ENCODE data around the gene INHA. TPM values are rescaled to one million over a fixed set of nuclear protein-coding genes. Genes with fewer than 3 reads are reported as not detected.

INHA gene
- total RNA-seq, 1 donor from 2014 or later: not detected

GRCh38 chr2:219557791-219558785 lies 14.0 kb upstream of the INHA start:
- DNase-seq (ENCODE audit: low spot score): no peak

DNA sequence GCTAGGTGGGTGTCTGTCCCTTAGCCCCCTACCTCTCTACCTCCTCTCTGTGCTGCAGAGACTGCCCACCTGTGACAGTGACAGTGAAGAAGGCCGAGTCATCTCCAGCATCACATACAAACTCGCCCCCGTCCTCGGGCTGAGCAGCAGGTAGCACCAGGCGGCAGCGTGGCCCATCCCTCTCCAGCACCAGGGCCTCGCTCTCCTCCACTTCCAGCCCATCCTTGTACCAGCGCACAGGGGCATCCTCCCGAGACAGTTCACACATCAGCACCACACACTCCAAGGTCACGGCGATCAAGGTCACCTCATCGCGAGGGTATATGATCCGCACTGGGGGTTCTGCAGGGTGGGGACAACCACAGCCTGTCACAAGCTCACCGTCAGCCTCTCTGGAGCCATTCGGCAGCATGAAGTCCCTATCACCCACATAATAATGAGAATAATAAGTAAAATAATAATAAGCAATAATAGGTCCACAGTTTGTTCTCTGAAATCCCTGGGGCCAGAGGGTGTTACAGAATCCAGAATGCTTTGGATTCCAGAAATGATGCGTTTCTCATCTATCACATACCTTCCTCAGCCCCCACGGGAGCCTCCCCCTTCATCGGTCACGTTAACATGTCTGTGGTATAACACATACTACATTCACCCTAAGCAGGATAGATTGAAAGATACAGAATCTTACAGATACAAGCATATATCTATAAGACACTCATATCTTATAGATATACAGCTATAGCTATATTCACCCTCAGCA lies 12.8 kb upstream of the INHA start:
- DNase-seq (ENCODE audit: low spot score): no peak

DNA sequence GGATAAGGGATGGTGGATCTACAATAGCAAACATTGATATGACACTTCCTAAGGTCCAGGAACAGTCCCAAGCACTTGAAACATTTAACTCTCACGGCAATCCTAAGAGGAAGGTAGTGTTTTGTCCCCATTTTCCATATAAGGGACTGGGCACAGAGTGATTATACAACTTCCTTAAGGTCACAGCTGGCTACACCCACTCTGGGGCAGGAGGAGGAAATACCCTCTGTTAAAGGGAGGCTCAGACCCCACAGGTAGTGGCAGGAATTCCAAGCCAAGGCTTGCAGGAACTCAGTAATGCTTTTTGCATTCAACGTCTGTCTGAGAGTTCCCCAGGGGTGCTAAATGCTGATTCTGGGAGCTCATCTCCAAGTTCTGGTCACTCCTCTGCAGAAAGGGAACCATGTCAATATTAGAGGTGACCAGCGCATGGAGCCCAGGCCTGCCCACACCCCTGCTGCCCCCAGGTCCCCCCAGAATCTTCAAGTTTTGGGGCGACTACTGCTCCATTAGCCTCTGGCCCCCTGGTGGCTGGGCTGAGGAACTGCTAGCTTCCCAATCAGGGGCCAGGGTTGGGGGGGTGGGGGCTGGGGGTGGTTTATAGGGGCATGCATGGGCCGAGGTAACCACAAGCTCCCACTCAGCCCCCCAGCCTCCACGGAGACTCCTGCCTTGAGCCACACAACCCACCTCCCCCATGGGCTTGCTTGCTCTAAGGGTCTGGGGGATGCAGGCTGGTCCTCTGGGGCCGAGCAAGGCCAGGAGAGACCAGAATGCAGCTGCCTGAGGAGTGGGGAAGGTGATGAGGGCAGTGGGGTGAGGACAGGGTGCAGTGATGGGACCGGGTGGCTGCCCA lies 11.8 kb upstream of the INHA start:
- no peak for DNase-seq (ENCODE audit: low spot score)

DNA sequence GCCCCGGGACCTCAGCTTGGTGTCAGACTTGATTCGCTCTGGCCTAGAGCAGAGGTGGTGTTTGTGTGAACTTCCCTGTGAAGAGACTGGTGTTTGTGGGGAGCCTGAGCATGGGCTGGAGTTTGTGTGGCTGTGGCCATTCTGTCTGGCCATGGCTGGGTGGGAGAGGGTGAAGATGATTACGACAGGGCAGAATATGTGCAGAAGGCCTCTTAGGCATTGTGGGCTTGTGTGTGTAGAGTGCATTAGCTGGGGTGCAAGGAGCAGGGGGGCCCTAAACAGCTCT lies 11.3 kb upstream of the INHA start:
- DNase-seq (ENCODE audit: low spot score): no peak

GRCh38 chr2:219561179-219562048 lies 10.7 kb upstream of the INHA start:
- no peak for DNase-seq (ENCODE audit: low spot score)

DNA sequence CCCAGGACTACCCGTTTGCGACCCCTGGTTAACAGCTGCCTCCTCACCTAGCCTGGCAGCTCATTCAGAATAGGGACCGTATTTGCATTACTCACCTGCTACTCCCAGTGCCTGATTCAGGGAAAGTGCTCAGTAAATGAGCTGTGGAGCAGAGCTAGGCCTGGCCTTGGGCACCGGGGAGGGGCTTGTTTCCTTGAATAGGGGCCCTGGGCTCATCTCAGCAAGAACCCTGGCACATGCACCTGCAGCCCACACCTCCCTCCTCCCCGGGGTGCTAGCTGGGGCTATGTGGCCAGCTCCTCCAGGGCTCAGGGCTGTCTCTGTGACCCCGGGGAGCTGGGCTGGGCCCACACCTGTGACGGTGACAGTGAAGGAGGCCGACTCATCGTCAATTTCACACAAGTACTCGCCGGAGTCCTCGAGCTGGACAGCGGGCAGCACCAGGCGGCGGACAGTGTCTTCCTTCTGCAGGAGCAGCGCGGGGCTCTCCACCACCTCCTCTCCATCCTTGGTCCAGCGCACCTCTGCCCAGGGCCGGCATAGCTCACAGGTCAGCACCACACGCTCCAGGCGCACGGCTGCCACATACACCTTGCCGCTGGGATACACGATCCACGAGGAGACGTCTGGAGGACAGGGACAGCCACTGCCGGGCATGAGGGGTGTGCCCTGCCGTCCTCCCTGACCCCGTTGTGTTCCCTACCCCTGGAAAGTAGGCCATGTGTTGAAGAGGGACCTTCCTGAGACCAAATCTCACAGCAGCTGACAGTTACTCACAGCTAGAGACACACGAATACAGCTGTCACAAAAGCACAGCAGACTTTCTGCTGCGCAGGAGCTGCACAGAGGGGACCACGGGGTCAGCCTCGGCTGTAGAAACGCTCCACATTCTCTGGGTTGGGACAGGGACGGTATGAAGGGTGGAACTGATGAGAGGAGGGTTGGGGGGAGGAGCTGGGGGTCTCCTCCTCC lies 9.8 kb upstream of the INHA start:
- no peak for DNase-seq (ENCODE audit: low spot score)

- no peak for DNase-seq (ENCODE audit: low spot score)
Measured at GRCh38 chr2:219563271-219563928, 8.7 kb upstream of the INHA start.

DNA sequence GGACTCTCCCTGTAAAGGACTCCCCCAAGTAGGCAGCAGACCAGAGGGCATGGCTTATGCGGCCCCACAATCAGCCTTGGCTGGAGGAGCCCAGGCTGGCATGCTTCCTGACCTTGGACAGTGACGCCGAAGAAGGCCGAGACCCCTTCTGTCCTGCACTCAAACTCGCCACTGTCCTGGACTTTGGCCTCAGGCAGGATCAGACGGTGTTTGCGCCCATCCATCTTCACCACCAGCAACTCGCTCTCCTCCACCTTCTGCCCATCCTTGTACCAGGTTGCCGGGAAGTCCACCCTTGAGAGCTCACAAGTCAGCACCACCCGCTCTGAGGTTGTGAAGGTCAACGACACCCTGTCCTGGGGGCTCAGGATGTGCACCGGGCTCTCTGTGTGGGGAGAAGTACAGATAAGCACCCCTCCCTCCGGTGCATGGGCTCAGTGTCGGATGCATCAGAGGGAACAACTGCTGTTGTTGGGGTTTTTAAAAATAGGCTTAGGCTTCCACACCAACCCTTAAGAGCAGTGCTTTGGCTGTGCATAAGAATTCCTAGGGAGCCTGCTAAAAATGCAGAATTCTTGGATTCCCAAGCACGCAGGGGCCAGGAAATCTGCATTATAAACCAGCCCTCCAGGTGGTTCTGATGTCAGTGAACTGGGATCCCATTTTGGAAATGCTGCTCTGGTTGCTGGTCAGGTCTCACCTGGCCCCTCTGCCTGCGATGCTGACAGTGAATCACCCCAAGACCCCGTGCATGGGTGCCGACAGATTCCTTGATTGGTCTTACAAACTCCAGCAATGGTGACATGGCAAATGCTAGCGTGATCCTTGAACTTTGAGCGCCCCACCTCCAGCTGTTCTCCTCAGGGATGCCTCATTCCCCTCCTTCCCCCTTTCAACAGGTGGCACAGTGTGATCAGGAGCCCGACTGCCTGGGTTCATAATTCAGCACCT lies 6.7 kb upstream of the INHA start:
- DNase-seq (ENCODE audit: low spot score): no peak

GRCh38 chr2:219566640-219567039 lies 5.5 kb upstream of the INHA start:
- DNase-seq (ENCODE audit: low spot score): no peak

DNA sequence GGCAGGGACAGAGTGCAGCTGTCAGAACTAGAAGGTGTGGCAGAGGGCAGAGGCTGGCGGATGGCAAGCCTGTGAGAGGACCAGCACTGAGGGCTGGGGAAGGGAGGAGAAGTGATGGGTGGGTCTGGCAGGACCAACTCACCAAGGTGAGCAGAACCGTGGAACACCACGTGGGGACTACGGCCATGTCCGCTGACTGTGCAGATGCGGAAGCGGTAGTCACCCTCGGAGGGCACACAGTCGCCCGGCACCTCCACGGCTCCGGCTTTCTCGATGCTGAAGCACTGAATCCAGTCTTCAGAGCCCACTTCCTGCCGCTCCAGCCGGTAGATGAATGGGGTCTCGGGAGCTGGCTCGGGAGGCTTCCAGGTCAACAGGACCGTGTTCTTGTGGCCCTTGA lies 5.0 kb upstream of the INHA start:
- DNase-seq (ENCODE audit: low spot score): no peak

- no peak for DNase-seq (ENCODE audit: low spot score)
Measured at GRCh38 chr2:219567791-219568361, 4.2 kb upstream of the INHA start.

DNA sequence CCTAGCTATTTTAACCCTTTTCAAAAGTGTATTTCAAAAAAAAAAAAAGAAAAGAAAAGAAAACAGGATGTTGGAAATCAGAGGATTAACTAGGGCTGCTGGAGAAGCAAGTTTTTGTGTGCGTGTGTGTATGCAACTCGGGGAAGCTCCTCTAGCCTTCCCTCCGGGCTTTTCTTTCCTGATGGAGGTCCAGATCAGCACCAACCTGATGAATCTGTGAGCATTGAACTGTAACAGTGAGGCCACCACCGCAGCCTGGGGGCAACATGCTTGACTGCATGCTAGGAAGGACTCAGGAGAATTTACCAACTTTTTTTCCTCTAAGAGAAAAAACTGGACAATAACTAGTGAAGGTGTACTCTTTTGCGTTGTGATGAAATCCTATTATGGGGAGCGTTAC lies 3.1 kb upstream of the INHA start:
- DNase-seq (ENCODE audit: low spot score): no peak

DNA sequence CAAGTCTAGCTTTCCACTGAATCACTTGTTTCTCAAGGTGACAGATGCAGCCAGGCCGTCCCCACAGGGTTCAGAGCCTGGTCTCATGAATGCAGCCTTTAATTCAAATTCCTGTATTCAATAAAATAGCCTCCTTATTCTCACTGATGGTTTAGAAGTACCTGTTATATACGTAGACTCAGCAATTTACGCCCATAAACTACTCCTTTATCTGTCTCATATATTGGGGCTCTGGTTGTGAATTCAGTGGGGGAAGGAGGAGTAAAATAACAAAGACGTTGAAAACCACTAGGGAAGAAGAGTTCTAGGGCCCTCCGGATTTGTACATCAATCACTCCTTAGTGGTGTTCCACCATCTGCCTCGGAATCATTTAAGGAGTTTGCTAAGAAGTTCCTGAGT lies 2.5 kb upstream of the INHA start:
- DNase-seq (ENCODE audit: low spot score): no peak

DNA sequence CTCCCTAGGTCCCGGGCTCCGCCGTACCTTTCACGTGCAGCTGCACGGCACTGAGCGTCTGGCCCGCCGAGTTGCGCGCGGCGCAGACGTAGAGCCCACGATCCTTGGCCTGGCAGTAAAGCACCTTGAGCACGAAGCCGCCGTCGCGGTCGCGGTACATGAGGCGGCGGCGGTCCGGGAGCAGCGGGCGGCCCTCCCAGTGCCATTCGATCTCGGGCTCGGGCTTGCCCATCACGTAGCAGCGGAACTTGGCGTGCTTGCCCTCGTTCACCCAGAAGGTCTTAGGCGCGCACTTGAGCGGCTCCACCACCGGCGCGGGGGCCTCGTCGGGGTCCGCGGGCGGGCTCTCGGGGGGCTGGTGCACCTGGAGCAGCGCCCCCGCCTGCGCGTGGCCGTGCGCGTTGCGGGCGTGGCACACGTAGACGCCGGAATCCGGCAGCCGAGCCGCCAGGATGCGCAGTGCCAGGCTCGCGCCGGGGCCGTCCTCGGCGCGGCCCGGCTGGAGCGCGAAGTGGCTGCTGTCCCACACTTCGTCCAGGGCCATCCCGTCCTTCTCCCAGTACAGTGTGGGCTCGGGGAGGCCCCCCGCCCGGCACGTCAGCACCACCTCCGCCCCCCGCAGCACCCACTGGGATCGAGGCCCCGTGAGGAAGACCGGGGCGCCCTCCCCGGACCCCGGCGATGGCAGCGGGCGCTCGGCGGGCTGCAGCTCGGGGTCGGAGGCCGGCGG lies 1.8 kb upstream of the INHA start:
- DNase-seq (ENCODE audit: low spot score): peak; percentile 38

GRCh38 chr2:219570924-219571310 lies 1.2 kb upstream of the INHA start:
- DNase-seq (ENCODE audit: low spot score): no peak

GRCh38 chr2:219571311-219572236 lies 536 bp upstream of the INHA start, which contains the start of gene OBSL1:
Gene OBSL1 (minus strand): TSS chr2:219571539. CDS start chr2:219571232, 307 bp downstream.
- DNase-seq (ENCODE audit: low spot score): peak; percentile 93
